Measurements from ENCODE around the gene PCSK1N.

The PCSK1N gene

DNA sequence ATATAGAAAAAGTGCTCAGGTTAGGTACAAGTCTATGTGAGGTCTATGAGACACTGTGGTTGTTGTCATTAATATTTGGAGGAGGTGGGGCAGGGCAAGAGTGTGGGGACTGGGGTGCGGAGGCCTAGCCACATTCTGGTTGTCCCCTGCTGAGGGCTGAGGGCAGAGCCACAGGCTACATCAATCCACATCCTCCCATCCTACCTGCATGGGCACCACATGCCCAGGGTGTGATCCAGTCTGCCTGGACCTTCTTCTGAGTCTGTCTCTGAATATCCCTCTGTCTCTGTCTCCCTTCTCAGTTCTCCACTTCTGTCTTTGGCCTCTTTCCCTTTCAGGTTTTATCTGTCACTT lies 50.2 kb downstream of the PCSK1N start:
- CTCF ChIA-PET = no interaction called here
- POLR2A ChIA-PET = no interaction called here
- DNase-seq (ENCODE audit: extremely low spot score) = no peak
- TF ChIP-seq, protein P1, sequence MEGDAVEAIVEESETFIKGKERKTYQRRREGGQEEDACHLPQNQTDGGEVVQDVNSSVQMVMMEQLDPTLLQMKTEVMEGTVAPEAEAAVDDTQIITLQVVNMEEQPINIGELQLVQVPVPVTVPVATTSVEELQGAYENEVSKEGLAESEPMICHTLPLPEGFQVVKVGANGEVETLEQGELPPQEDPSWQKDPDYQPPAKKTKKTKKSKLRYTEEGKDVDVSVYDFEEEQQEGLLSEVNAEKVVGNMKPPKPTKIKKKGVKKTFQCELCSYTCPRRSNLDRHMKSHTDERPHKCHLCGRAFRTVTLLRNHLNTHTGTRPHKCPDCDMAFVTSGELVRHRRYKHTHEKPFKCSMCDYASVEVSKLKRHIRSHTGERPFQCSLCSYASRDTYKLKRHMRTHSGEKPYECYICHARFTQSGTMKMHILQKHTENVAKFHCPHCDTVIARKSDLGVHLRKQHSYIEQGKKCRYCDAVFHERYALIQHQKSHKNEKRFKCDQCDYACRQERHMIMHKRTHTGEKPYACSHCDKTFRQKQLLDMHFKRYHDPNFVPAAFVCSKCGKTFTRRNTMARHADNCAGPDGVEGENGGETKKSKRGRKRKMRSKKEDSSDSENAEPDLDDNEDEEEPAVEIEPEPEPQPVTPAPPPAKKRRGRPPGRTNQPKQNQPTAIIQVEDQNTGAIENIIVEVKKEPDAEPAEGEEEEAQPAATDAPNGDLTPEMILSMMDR (IDR thresholded peaks at IDR 0.05; ENCODE audit: control extremely low read depth, extremely low read depth, low read depth, missing control alignments) = no peak

DNA sequence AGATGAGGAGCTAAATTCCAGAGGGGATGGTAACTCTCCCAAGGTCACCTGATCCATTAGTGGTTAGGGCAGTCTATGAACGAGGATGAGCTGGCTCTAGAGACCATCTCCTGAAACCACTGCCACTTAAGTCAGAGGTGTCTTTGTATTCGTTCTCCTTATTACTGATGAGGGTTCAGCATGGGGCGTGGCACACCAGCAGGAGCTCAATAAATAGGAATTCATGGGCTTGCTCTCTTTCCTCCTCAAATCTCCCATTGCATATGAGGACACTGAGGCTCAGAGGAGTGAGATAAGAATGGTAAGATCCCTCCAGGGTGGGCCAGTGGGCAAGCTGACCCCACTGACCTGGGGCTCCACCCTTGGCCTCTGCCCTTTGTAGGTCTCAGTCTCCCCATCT lies 50.7 kb downstream of the PCSK1N start:
- TF ChIP-seq, protein P1 (IDR thresholded peaks at IDR 0.05; ENCODE audit: control extremely low read depth, extremely low read depth, low read depth, missing control alignments) = no peak
- DNase-seq (ENCODE audit: extremely low spot score) = no peak
- ChIA-PET POLR2A (no interaction called here), CTCF (no interaction called here)

- TF ChIP-seq, protein P1 (IDR thresholded peaks at IDR 0.05; ENCODE audit: control extremely low read depth, extremely low read depth, low read depth, missing control alignments) = no peak
- ChIA-PET CTCF (no interaction called here), POLR2A (no interaction called here)
- no peak for DNase-seq (ENCODE audit: extremely low spot score)
Measured at GRCh38 chrX:48782795-48783194, 52.6 kb downstream of the PCSK1N start.

- TF ChIP-seq, protein P1 (IDR thresholded peaks at IDR 0.05; ENCODE audit: control extremely low read depth, extremely low read depth, low read depth, missing control alignments) = no peak
- POLR2A ChIA-PET = no interaction called here
- CTCF ChIA-PET = no interaction called here
- no peak for DNase-seq (ENCODE audit: extremely low spot score)
Measured at GRCh38 chrX:48782216-48782615, 53.2 kb downstream of the PCSK1N start.

DNA sequence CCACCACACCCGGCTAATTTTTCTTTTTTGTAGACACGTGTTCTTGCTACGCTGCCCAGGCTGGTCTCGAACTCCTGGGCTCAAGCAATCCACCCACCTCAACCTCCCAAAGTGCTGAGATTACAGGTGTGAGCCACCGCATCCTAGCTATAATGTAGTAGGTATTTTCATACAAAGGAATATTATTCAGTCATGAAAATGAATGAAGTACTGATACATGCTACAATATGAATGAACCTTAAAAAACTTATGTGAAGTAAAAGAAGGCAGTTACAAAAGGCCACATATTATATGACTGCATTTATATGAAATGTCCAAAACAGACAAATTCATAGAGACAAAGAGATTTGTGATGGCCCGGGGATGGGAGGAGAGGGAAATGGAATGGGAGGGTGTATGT lies 53.7 kb downstream of the PCSK1N start:
- no peak for DNase-seq (ENCODE audit: extremely low spot score)
- ChIA-PET CTCF (no interaction called here), POLR2A (no interaction called here)
- TF ChIP-seq, protein P1 (IDR thresholded peaks at IDR 0.05; ENCODE audit: control extremely low read depth, extremely low read depth, low read depth, missing control alignments) = no peak

Data from GM10248 (cell line).